ENCODE measurements around the gene KYAT1. TPM values are rescaled to one million over a fixed set of nuclear protein-coding genes. Genes with fewer than 3 reads are reported as not detected.

The KYAT1 gene
- total RNA-seq, 1 experiment from 2014 or later = 6.1 TPM

GRCh38 chr9:128788445-128788844, 93.3 kb downstream of the KYAT1 start:
- no peaks in the 10 kb centered on the region for H3K9me3 ChIP-seq (ENCODE audit: control insufficient read depth, insufficient read depth, low read depth, low read length)
- TF ChIP-seq, protein P1, sequence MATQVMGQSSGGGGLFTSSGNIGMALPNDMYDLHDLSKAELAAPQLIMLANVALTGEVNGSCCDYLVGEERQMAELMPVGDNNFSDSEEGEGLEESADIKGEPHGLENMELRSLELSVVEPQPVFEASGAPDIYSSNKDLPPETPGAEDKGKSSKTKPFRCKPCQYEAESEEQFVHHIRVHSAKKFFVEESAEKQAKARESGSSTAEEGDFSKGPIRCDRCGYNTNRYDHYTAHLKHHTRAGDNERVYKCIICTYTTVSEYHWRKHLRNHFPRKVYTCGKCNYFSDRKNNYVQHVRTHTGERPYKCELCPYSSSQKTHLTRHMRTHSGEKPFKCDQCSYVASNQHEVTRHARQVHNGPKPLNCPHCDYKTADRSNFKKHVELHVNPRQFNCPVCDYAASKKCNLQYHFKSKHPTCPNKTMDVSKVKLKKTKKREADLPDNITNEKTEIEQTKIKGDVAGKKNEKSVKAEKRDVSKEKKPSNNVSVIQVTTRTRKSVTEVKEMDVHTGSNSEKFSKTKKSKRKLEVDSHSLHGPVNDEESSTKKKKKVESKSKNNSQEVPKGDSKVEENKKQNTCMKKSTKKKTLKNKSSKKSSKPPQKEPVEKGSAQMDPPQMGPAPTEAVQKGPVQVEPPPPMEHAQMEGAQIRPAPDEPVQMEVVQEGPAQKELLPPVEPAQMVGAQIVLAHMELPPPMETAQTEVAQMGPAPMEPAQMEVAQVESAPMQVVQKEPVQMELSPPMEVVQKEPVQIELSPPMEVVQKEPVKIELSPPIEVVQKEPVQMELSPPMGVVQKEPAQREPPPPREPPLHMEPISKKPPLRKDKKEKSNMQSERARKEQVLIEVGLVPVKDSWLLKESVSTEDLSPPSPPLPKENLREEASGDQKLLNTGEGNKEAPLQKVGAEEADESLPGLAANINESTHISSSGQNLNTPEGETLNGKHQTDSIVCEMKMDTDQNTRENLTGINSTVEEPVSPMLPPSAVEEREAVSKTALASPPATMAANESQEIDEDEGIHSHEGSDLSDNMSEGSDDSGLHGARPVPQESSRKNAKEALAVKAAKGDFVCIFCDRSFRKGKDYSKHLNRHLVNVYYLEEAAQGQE (IDR thresholded peaks at IDR 0.05; ENCODE audit: insufficient read depth in 1 of 2, low read depth in 2 of 2, low read length in 1 of 2) = no peak
- TF ChIP-seq CTCF (IDR thresholded peaks at IDR 0.05) (no peak), SIN3A (IDR thresholded peaks at IDR 0.05; ENCODE audit: borderline replicate concordance, insufficient read depth, low read depth, low read length) (no peak), POLR2AphosphoS5 (IDR thresholded peaks at IDR 0.05; ENCODE audit: low read depth, low read length) (no peak), TCF7L2 (IDR thresholded peaks at IDR 0.05; ENCODE audit: low read depth, low read length) (no peak)
- no peak overlapping the region for H3K27ac ChIP-seq (ENCODE audit: low read length)
- no peak for ATAC-seq
- intact Hi-C loops (cut with micrococcal nuclease; ENCODE audit: unreplicated experiment) = no loop called here
- H3K4me1 ChIP-seq (ENCODE audit: control insufficient read depth, insufficient read depth, low read length) = peaks cover 10% of the 10 kb centered on the region
- BruUV-seq (replicated peaks) = no TSS peak
- in situ Hi-C loops (cut with HindIII; ENCODE audit: low pct_unique_long_range_greater_than_20kb, low sequenced_read_pairs) = no loop called here
- peak overlapping the region in 1 of 2 experiments; percentile 75; a peak in 1 of 4 replicates for H3K4me3 ChIP-seq (ENCODE audit: low read depth in 2 of 2, low read length in 2 of 2)
- POLR2A ChIA-PET = no interaction called here
- no peaks in the 10 kb centered on the region for H3K27me3 ChIP-seq (ENCODE audit: control insufficient read depth, insufficient read depth, low read length)
- DNase-seq (ENCODE audit: low read depth, low spot score) = no peak
- CTCF ChIA-PET = interaction anchor here (1.0 kb wide), 1 partner anchor 55 kb away, joined by 3 read pairs; no protein-coding TSS in a partner anchor
- no peaks in the 10 kb centered on the region; the same call in 1 of the 2 replicates for H3K36me3 ChIP-seq (ENCODE audit: control insufficient read depth, insufficient read depth, low read length)

DNA sequence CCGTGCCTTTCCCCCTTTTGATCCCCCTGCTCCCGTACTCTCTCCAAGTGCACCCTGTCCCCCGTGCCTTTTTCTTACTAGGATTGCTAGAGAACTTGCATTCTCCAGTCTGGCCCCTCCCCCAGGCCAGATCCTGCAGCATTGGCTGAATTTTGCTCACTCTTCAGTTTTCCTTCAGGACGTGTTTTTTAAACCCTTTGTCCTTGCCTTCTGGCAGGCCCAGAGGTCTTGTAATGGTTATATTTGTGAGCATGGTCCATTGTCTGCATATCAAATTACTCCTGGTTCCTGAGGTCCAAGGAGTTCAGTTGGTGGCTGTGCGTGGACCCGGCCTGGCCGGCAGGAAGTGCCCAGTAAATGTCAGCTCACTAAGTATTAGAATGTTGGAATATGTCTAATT, 94.1 kb downstream of the KYAT1 start:
- peak overlapping the region; percentile 73 to 75 for H3K4me3 ChIP-seq (ENCODE audit: low read depth in 2 of 2, low read length in 2 of 2)
- in situ Hi-C loops (cut with HindIII; ENCODE audit: low pct_unique_long_range_greater_than_20kb, low sequenced_read_pairs) (no loop called here), intact Hi-C loops (cut with micrococcal nuclease; ENCODE audit: unreplicated experiment) (no loop called here)
- TF ChIP-seq, protein P1 (IDR thresholded peaks at IDR 0.05; ENCODE audit: insufficient read depth in 1 of 2, low read depth in 2 of 2, low read length in 1 of 2) = no peak
- no peak for TF ChIP-seq TCF7L2 (IDR thresholded peaks at IDR 0.05; ENCODE audit: low read depth, low read length)
- TF ChIP-seq SIN3A (IDR thresholded peaks at IDR 0.05; ENCODE audit: borderline replicate concordance, insufficient read depth, low read depth, low read length) = no peak
- no peak for TF ChIP-seq POLR2AphosphoS5 (IDR thresholded peaks at IDR 0.05; ENCODE audit: low read depth, low read length)
- no peak for TF ChIP-seq CTCF (IDR thresholded peaks at IDR 0.05)
- no peaks in the 10 kb centered on the region; the same call in 1 of the 2 replicates for H3K36me3 ChIP-seq (ENCODE audit: control insufficient read depth, insufficient read depth, low read length)
- no TSS peak for BruUV-seq (replicated peaks)
- no peaks in the 10 kb centered on the region for H3K9me3 ChIP-seq (ENCODE audit: control insufficient read depth, insufficient read depth, low read depth, low read length)
- DNase-seq (ENCODE audit: low read depth, low spot score) = no peak
- peaks cover 10% of the 10 kb centered on the region for H3K4me1 ChIP-seq (ENCODE audit: control insufficient read depth, insufficient read depth, low read length)
- CTCF ChIA-PET = no interaction called here
- H3K27me3 ChIP-seq (ENCODE audit: control insufficient read depth, insufficient read depth, low read length) = no peaks in the 10 kb centered on the region
- no peak for ATAC-seq
- peak overlapping the region; percentile 66; the same call in 1 of the 2 replicates for H3K27ac ChIP-seq (ENCODE audit: low read length)
- POLR2A ChIA-PET = no interaction called here
